SJCRH30 (cell line): ENCODE results near the gene ACO2. TPM values are rescaled to one million over a fixed set of nuclear protein-coding genes. Genes with fewer than 3 reads are reported as not detected.

Experiments used
- DNase-seq, 2 experiments: peaks; one replicate each; pipeline ENCODE4 v3.0.0-alpha.2; 2015 to 2020
- H3K27ac ChIP-seq: fragments of 250-450 bp; sonication (Bioruptor Pico); 2 replicates; pipeline ENCODE4 v1.5.1; 2020; ENCODE audit warnings: mild to moderate bottlenecking, moderate library complexity
- H3K27me3 ChIP-seq: fragments of 250-450 bp; sonication (Bioruptor Pico); 2 replicates; pipeline ENCODE4 v1.5.1; 2020; ENCODE audit warnings: mild to moderate bottlenecking, moderate library complexity
- H3K36me3 ChIP-seq: fragments of 250-450 bp; sonication (Bioruptor Pico); 2 replicates; pipeline ENCODE4 v1.5.1; 2020; ENCODE audit warnings: mild to moderate bottlenecking, moderate library complexity
- H3K4me1 ChIP-seq: fragments of 250-450 bp; sonication (Bioruptor Pico); 2 replicates; pipeline ENCODE4 v1.5.1; 2020; ENCODE audit warnings: mild to moderate bottlenecking, moderate library complexity
- H3K4me3 ChIP-seq: fragments of 250-450 bp; sonication (Bioruptor Pico); 2 replicates; pipeline ENCODE4 v1.5.1; 2020; ENCODE audit warnings: mild to moderate bottlenecking, moderate library complexity
- H3K9me3 ChIP-seq: fragments of 250-450 bp; sonication (Bioruptor Pico); replicated peaks from 2 replicates; pipeline ENCODE4 v1.5.1; 2020; ENCODE audit warnings: mild to moderate bottlenecking, moderate library complexity
- total RNA-seq: library from RNA; depleted of rRNA; stranded (reverse); fragments of >200 nt; shearing (Covaris generic); gene quantifications from 2 replicates; pipeline ENCODE4 v1.2.3, GENCODE V29; 2014

Gene ACO2
- total RNA-seq, 1 experiment from 2014 or later: 50.5 TPM

- no peak for DNase-seq
- Histone ChIP-seq H3K36me3 (no peaks in the 10 kb centered on the region), H3K27me3 (no peaks in the 10 kb centered on the region), H3K4me1 (no peaks in the 10 kb centered on the region), H3K27ac (no peak overlapping the region), H3K4me3 (no peak overlapping the region), H3K9me3 (no peaks in the 10 kb centered on the region)
These were observed 9.6 kb downstream of the ACO2 start for GRCh38 chr22:41478473-41478872.

- Histone ChIP-seq H3K36me3 (no peaks in the 10 kb centered on the region), H3K27ac (no peak overlapping the region), H3K9me3 (no peaks in the 10 kb centered on the region), H3K4me1 (no peaks in the 10 kb centered on the region), H3K4me3 (no peak overlapping the region), H3K27me3 (no peaks in the 10 kb centered on the region)
- no peak for DNase-seq
These were observed 10.1 kb downstream of the ACO2 start for GRCh38 chr22:41478891-41479521.

GRCh38 chr22:41479671-41480396, 10.9 kb downstream of the ACO2 start:
- no peak overlapping the region for H3K27ac ChIP-seq
- H3K9me3 ChIP-seq: no peaks in the 10 kb centered on the region
- no peaks in the 10 kb centered on the region for H3K4me1 ChIP-seq
- no peaks in the 10 kb centered on the region for H3K36me3 ChIP-seq
- no peak for DNase-seq
- H3K4me3 ChIP-seq: no peak overlapping the region
- H3K27me3 ChIP-seq: no peaks in the 10 kb centered on the region

- DNase-seq: no peak
- Histone ChIP-seq H3K36me3 (no peaks in the 10 kb centered on the region), H3K27me3 (no peaks in the 10 kb centered on the region), H3K4me3 (no peak overlapping the region), H3K4me1 (no peaks in the 10 kb centered on the region), H3K27ac (no peak overlapping the region), H3K9me3 (no peaks in the 10 kb centered on the region)
These were observed 11.4 kb downstream of the ACO2 start for GRCh38 chr22:41480397-41480735.

GRCh38 chr22:41481131-41481830, 12.4 kb downstream of the ACO2 start:
- no peaks in the 10 kb centered on the region for H3K4me1 ChIP-seq
- DNase-seq: no peak
- no peaks in the 10 kb centered on the region for H3K9me3 ChIP-seq
- H3K4me3 ChIP-seq: no peak overlapping the region
- no peak overlapping the region for H3K27ac ChIP-seq
- H3K36me3 ChIP-seq: no peaks in the 10 kb centered on the region
- H3K27me3 ChIP-seq: no peaks in the 10 kb centered on the region

- no peak for DNase-seq
- Histone ChIP-seq H3K36me3 (no peaks in the 10 kb centered on the region), H3K27ac (no peak overlapping the region), H3K4me3 (no peak overlapping the region), H3K4me1 (no peaks in the 10 kb centered on the region), H3K9me3 (no peaks in the 10 kb centered on the region), H3K27me3 (no peaks in the 10 kb centered on the region)
These were observed 13.0 kb downstream of the ACO2 start for GRCh38 chr22:41481925-41482318.

- H3K4me3 ChIP-seq: no peak overlapping the region
- H3K27me3 ChIP-seq: no peaks in the 10 kb centered on the region
- no peak overlapping the region for H3K27ac ChIP-seq
- DNase-seq: no peak
- no peaks in the 10 kb centered on the region for H3K9me3 ChIP-seq
- no peaks in the 10 kb centered on the region for H3K4me1 ChIP-seq
- no peaks in the 10 kb centered on the region for H3K36me3 ChIP-seq
These were observed 13.5 kb downstream of the ACO2 start for GRCh38 chr22:41482319-41482935.

- Histone ChIP-seq H3K9me3 (no peaks in the 10 kb centered on the region), H3K27me3 (no peaks in the 10 kb centered on the region), H3K4me3 (no peak overlapping the region), H3K36me3 (no peaks in the 10 kb centered on the region), H3K27ac (no peak overlapping the region), H3K4me1 (no peaks in the 10 kb centered on the region)
- DNase-seq: no peak
These were observed 16.1 kb downstream of the ACO2 start for GRCh38 chr22:41485033-41485432.

- H3K27ac ChIP-seq: no peak overlapping the region
- no peaks in the 10 kb centered on the region for H3K27me3 ChIP-seq
- no peak overlapping the region for H3K4me3 ChIP-seq
- H3K4me1 ChIP-seq: no peaks in the 10 kb centered on the region
- no peaks in the 10 kb centered on the region for H3K36me3 ChIP-seq
- no peak for DNase-seq
- no peaks in the 10 kb centered on the region for H3K9me3 ChIP-seq
These were observed 18.4 kb downstream of the ACO2 start for GRCh38 chr22:41487037-41487935.

- DNase-seq: no peak
- no peaks in the 10 kb centered on the region for H3K27me3 ChIP-seq
- H3K4me3 ChIP-seq: no peak overlapping the region
- H3K36me3 ChIP-seq: no peaks in the 10 kb centered on the region
- H3K9me3 ChIP-seq: no peaks in the 10 kb centered on the region
- no peaks in the 10 kb centered on the region for H3K4me1 ChIP-seq
- no peak overlapping the region for H3K27ac ChIP-seq
These were observed 19.2 kb downstream of the ACO2 start for GRCh38 chr22:41488076-41488475.

GRCh38 chr22:41488596-41489385, 19.9 kb downstream of the ACO2 start:
- H3K4me3 ChIP-seq: no peak overlapping the region
- H3K9me3 ChIP-seq: no peaks in the 10 kb centered on the region
- H3K36me3 ChIP-seq: no peaks in the 10 kb centered on the region
- H3K27me3 ChIP-seq: no peaks in the 10 kb centered on the region
- H3K4me1 ChIP-seq: no peaks in the 10 kb centered on the region
- no peak overlapping the region for H3K27ac ChIP-seq
- no peak for DNase-seq

- H3K36me3 ChIP-seq: no peaks in the 10 kb centered on the region
- no peak for DNase-seq
- H3K27ac ChIP-seq: no peak overlapping the region
- H3K9me3 ChIP-seq: no peaks in the 10 kb centered on the region
- H3K4me1 ChIP-seq: no peaks in the 10 kb centered on the region
- no peak overlapping the region for H3K4me3 ChIP-seq
- H3K27me3 ChIP-seq: no peaks in the 10 kb centered on the region
These were observed 22.6 kb downstream of the ACO2 start for GRCh38 chr22:41491374-41492100.

- no peaks in the 10 kb centered on the region for H3K4me1 ChIP-seq
- no peaks in the 10 kb centered on the region; the same call in 1 of the 2 replicates for H3K36me3 ChIP-seq
- H3K27me3 ChIP-seq: no peaks in the 10 kb centered on the region
- H3K27ac ChIP-seq: no peak overlapping the region
- H3K4me3 ChIP-seq: no peak overlapping the region
- DNase-seq: no peak
- H3K9me3 ChIP-seq: no peaks in the 10 kb centered on the region
These were observed 29.5 kb downstream of the ACO2 start for GRCh38 chr22:41498303-41498835.
